Neural cell (in vitro differentiated cells): Measurements from ENCODE around the gene TNNT2.

Experiments
- CTCF ChIP-seq: fragments of 450-650 bp; IDR thresholded peaks from 2 replicates; pipeline ENCODE4 v1.5.1; 2014; ENCODE audit warnings: antibody characterized with exemption, mild to moderate bottlenecking, moderate library complexity; ENCODE audit not compliant: poor library complexity, severe bottlenecking
- POLR2AphosphoS5 ChIP-seq: IDR thresholded peaks from 2 replicates; pipeline ENCODE4 v1.6.1; 2012

GRCh38 chr1:201404055-201404454 lies 26.6 kb upstream of the TNNT2 start:
- TF ChIP-seq CTCF (no peak), POLR2AphosphoS5 (no peak)
